Measurements from ENCODE around the gene MUSK. TPM values are rescaled to one million over a fixed set of nuclear protein-coding genes. Genes with fewer than 3 reads are reported as not detected.
"Not testable (repeated sequence)": the region's sequence is repeated elsewhere in the genome, so short reads cannot be mapped to it uniquely, and the experiment has no call there.

The MUSK gene
- total RNA-seq, 1 donor: not detected

GRCh38 chr9:110755179-110755578 is 86.6 kb downstream of the MUSK start:
- DNase-seq (ENCODE audit: low read depth in 2 of 3, low spot score in 2 of 3): no peak

- DNase-seq (ENCODE audit: low read depth in 2 of 3, low spot score in 2 of 3): no peak
Observed at GRCh38 chr9:110758201-110758600, 89.6 kb downstream of the MUSK start.

- no peak for DNase-seq (ENCODE audit: low read depth in 2 of 3, low spot score in 2 of 3)
Observed at GRCh38 chr9:110762783-110763182, 94.2 kb downstream of the MUSK start.

GRCh38 chr9:110763568-110763967 is 95.0 kb downstream of the MUSK start:
- no peak for DNase-seq (ENCODE audit: low read depth in 2 of 3, low spot score in 2 of 3)

GRCh38 chr9:110764006-110764405 is 95.4 kb downstream of the MUSK start:
- no peak for DNase-seq (ENCODE audit: low read depth in 2 of 3, low spot score in 2 of 3)

- DNase-seq (ENCODE audit: low read depth in 2 of 3, low spot score in 2 of 3): no peak
Observed at GRCh38 chr9:110765926-110766325, 97.3 kb downstream of the MUSK start.

GRCh38 chr9:110767559-110768063 is 99.0 kb downstream of the MUSK start:
- no peak for DNase-seq (ENCODE audit: low read depth in 2 of 3, low spot score in 2 of 3)

- DNase-seq (ENCODE audit: low read depth in 2 of 3, low spot score in 2 of 3): peak in 1 of 3 donors; percentile 3
Observed at GRCh38 chr9:110768886-110769285, 100.3 kb downstream of the MUSK start.

- DNase-seq (ENCODE audit: low read depth in 2 of 3, low spot score in 2 of 3): peak in 2 of 3 donors; percentile 3 to 25
Observed at GRCh38 chr9:110769667-110770066, 101.1 kb downstream of the MUSK start.

GRCh38 chr9:110775724-110776123 is 107.1 kb downstream of the MUSK start:
- no peak for DNase-seq (ENCODE audit: low read depth in 2 of 3, low spot score in 2 of 3)

GRCh38 chr9:110776221-110776620 is 107.6 kb downstream of the MUSK start:
- no peak for DNase-seq (ENCODE audit: low read depth in 2 of 3, low spot score in 2 of 3)

- peak in 1 of 3 donors; percentile 8 for DNase-seq (ENCODE audit: low read depth in 2 of 3, low spot score in 2 of 3)
Observed at GRCh38 chr9:110777196-110777875, 108.7 kb downstream of the MUSK start.

GRCh38 chr9:110777876-110778215 is 109.3 kb downstream of the MUSK start:
- no peak for DNase-seq (ENCODE audit: low read depth in 2 of 3, low spot score in 2 of 3)

- DNase-seq (ENCODE audit: low read depth in 2 of 3, low spot score in 2 of 3): no peak
Observed at GRCh38 chr9:110782701-110783100, 114.1 kb downstream of the MUSK start.

- no peak for DNase-seq (ENCODE audit: low read depth in 2 of 3, low spot score in 2 of 3)
Observed at GRCh38 chr9:110784309-110784708, 115.7 kb downstream of the MUSK start.

- no peak for DNase-seq (ENCODE audit: low read depth in 2 of 3, low spot score in 2 of 3)
Observed at GRCh38 chr9:110785166-110785565, 116.6 kb downstream of the MUSK start.

GRCh38 chr9:110788396-110788795 is 119.8 kb downstream of the MUSK start:
- not testable (repeated sequence) for DNase-seq (ENCODE audit: low read depth in 2 of 3, low spot score in 2 of 3)

- no peak for DNase-seq (ENCODE audit: low read depth in 2 of 3, low spot score in 2 of 3)
Observed at GRCh38 chr9:110788871-110789270, 120.3 kb downstream of the MUSK start.

- DNase-seq (ENCODE audit: low read depth in 2 of 3, low spot score in 2 of 3): no peak
Observed at GRCh38 chr9:110797611-110798010, 129.0 kb downstream of the MUSK start.

GRCh38 chr9:110799396-110799795 is 130.8 kb downstream of the MUSK start:
- no peak for DNase-seq (ENCODE audit: low read depth in 2 of 3, low spot score in 2 of 3)

GRCh38 chr9:110801426-110801825 is 132.8 kb downstream of the MUSK start:
- peak in 1 of 3 donors; percentile 41 for DNase-seq (ENCODE audit: low read depth in 2 of 3, low spot score in 2 of 3)

GRCh38 chr9:110802416-110803035 is 133.9 kb downstream of the MUSK start:
- DNase-seq (ENCODE audit: low read depth in 2 of 3, low spot score in 2 of 3): no peak

Data from hematopoietic multipotent progenitor cell (in vitro differentiated cells).